ENCODE data around the gene SKI.

DNA sequence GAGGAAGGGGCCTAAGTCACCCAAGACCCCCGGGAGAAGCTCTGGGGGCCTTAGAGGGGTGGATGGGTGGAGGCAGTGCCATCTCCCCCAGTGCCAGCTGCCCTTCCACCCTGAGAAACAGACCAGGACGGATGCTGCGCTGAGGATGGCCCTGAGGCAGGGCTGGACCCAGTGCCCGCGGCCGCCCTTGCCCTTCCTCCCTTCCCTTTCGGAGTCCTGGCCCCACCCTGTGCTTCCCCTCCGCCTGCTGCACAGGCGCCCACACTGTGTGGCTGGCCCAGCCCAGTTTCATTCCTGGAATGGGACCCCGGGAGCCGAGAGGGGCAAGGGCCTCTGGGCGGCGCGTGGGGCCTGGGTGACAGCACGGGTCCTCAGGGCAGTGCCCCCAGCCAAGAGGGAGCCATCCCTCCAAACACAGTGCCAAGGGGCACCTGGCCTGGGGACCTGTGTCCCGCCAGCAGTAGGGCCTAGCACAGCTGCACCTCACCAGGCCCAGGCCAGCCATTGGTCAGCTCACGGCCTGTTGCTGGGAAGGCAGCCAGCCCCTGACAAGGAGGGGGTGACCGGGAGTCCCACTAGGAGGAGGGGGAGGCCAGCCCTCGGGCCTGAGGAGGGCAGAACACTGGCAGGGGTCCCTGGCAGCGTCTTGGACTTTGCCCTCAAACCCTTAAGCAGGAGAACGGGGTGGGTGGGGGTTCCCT, 13.4 kb upstream of the SKI start:
- TF ChIP-seq, protein P1, sequence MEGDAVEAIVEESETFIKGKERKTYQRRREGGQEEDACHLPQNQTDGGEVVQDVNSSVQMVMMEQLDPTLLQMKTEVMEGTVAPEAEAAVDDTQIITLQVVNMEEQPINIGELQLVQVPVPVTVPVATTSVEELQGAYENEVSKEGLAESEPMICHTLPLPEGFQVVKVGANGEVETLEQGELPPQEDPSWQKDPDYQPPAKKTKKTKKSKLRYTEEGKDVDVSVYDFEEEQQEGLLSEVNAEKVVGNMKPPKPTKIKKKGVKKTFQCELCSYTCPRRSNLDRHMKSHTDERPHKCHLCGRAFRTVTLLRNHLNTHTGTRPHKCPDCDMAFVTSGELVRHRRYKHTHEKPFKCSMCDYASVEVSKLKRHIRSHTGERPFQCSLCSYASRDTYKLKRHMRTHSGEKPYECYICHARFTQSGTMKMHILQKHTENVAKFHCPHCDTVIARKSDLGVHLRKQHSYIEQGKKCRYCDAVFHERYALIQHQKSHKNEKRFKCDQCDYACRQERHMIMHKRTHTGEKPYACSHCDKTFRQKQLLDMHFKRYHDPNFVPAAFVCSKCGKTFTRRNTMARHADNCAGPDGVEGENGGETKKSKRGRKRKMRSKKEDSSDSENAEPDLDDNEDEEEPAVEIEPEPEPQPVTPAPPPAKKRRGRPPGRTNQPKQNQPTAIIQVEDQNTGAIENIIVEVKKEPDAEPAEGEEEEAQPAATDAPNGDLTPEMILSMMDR (IDR thresholded peaks at IDR 0.05; ENCODE audit: low read depth, low read length, poor library complexity, severe bottlenecking), result no peak
- no peak for TF ChIP-seq EZH2phosphoT487 (IDR thresholded peaks at IDR 0.05; ENCODE audit: borderline replicate concordance, low read length)
